CD4-positive, alpha-beta T cell (primary cell): Measurements from ENCODE around the gene AMACR. TPM values are rescaled to one million over a fixed set of nuclear protein-coding genes. Genes with fewer than 3 reads are reported as not detected.

Experiments
- ATAC-seq: fragments of 200-7000 bp; cut with Tn5 transposase; one replicate; pipeline ENCODE4 v1.10.0; 2022; ENCODE audit warnings: mild to moderate bottlenecking; ENCODE audit not compliant: poor library complexity
- CTCF ChIA-PET: fragments of 350-600 bp; sonication (Branson Sonifier 250); formaldehyde crosslinking; loops from one replicate; lab custom pipeline; 2021; ENCODE audit warnings: antibody characterized with exemption, inconsistent platforms; lab: Charles Lee
- POLR2A ChIA-PET: fragments of 350-600 bp; sonication (Branson Sonifier 250); formaldehyde crosslinking; loops from one replicate; lab custom pipeline; 2021; ENCODE audit warnings: antibody characterized with exemption, inconsistent platforms; lab: Charles Lee
- DNase-seq, 14 experiments: peaks; one replicate each; pipeline ENCODE4 v3.0.0-alpha.2; 2013 to 2020; ENCODE audit warnings: mixed read lengths in 2 of 14
- H3K27ac ChIP-seq, 2 donors: one replicate each; pipeline versions ENCODE4 v1.5.1 to v1.7.0; 2013; ENCODE audit warnings: low read length in 2 of 2, low read depth in 1 of 2, mild to moderate bottlenecking in 1 of 2
- H3K27me3 ChIP-seq, 2 experiments: 1 replicate in 1 of 2; 2 replicates in 1 of 2; pipeline versions ENCODE4 v1.6.1 to v1.7.0; 2013; ENCODE audit warnings: low read length in 2 of 2, control low read depth in 1 of 2, mild to moderate bottlenecking in 1 of 2, moderate library complexity in 1 of 2; ENCODE audit not compliant: insufficient read depth in 2 of 2, control insufficient read depth in 1 of 2
- H3K36me3 ChIP-seq: one replicate; pipeline ENCODE4 v1.6.1; 2013; ENCODE audit warnings: low read length, control low read depth; ENCODE audit not compliant: insufficient read depth
- H3K4me1 ChIP-seq: one replicate; pipeline ENCODE4 v1.6.1; 2013; ENCODE audit warnings: low read length, control low read depth; ENCODE audit not compliant: insufficient read depth
- H3K4me3 ChIP-seq: one replicate; pipeline ENCODE4 v1.5.1; 2013; ENCODE audit warnings: mild to moderate bottlenecking, low read length, moderate library complexity
- H3K9me3 ChIP-seq, 2 experiments: 1 replicate in 1 of 2; 2 replicates in 1 of 2; pipeline versions ENCODE4 v1.6.1 to v1.7.0; 2013; ENCODE audit warnings: low read length in 2 of 2, mild to moderate bottlenecking in 2 of 2, control low read depth in 1 of 2, moderate library complexity in 1 of 2; ENCODE audit not compliant: control insufficient read depth in 1 of 2, insufficient read depth in 1 of 2
- H3K27ac Mint-ChIP-seq: one replicate; pipeline ENCODE4 v1.8.0; 2020; ENCODE audit warnings: mixed read lengths
- H3K27me3 Mint-ChIP-seq: one replicate; pipeline ENCODE4 v1.8.0; 2021; ENCODE audit warnings: mixed read lengths
- H3K36me3 Mint-ChIP-seq: one replicate; pipeline ENCODE4 v1.8.0; 2021; ENCODE audit warnings: low read depth, mixed read lengths
- H3K4me1 Mint-ChIP-seq: one replicate; pipeline ENCODE4 v1.8.0; 2021; ENCODE audit warnings: low read depth, mixed read lengths
- H3K4me3 Mint-ChIP-seq: one replicate; pipeline ENCODE4 v1.8.0; 2020; ENCODE audit warnings: mild to moderate bottlenecking, mixed read lengths
- H3K9me3 Mint-ChIP-seq: one replicate; pipeline ENCODE4 v1.8.0; 2020; ENCODE audit warnings: mixed read lengths
- CTCF ChIP-seq: fragments of 200-600 bp; IDR thresholded peaks from one replicate; pipeline ENCODE4 v1.8.0; 2022; ENCODE audit warnings: antibody characterized with exemption, mild to moderate bottlenecking
- intact Hi-C, 2 experiments: fragments of 100-400 bp; cut with DNase I in 1 of 2; cut with micrococcal nuclease in 1 of 2; formaldehyde crosslinking; loops; one replicate each; pipeline versions ENCODE4 v1.15.1 to v1.9.0; 2023 to 2025; cut with DNase I, micrococcal nuclease
- total RNA-seq, 174 experiments: library from RNA in 2 of 174; stranded (reverse) in 2 of 174; gene quantifications; one replicate each; pipeline ENCODE4 v1.2.3 and lab custom pipeline; 2021 to 2026

AMACR gene
- total RNA-seq, 2 experiments from 2014 or later: 1.3 to 1.4 TPM

GRCh38 chr5:34017254-34017653, 9.4 kb upstream of the AMACR start:
- Histone ChIP-seq H3K36me3 (peaks cover 10% of the 10 kb centered on the region), H3K4me1 (peaks cover 3% of the 10 kb centered on the region), H3K9me3 (no peaks in the 10 kb centered on the region), H3K27me3 (no peaks in the 10 kb centered on the region), H3K4me3 (no peak overlapping the region), H3K27ac (no peak overlapping the region)
- Mint-ChIP-seq H3K27me3 (no peaks in the 10 kb centered on the region), H3K9me3 (no peaks in the 10 kb centered on the region), H3K4me3 (no peak overlapping the region), H3K4me1 (peaks cover 15% of the 10 kb centered on the region), H3K27ac (no peak overlapping the region), H3K36me3 (peaks cover 29% of the 10 kb centered on the region)
- ChIA-PET POLR2A (interaction anchor here (1.3 kb wide), 1 partner anchor 9 kb away, joined by 4 read pairs; no protein-coding TSS in a partner anchor), CTCF (no interaction called here)
- ATAC-seq (no peak), DNase-seq (no peak)
- intact Hi-C loops: no loop called here
- no peak for TF ChIP-seq CTCF

DNA sequence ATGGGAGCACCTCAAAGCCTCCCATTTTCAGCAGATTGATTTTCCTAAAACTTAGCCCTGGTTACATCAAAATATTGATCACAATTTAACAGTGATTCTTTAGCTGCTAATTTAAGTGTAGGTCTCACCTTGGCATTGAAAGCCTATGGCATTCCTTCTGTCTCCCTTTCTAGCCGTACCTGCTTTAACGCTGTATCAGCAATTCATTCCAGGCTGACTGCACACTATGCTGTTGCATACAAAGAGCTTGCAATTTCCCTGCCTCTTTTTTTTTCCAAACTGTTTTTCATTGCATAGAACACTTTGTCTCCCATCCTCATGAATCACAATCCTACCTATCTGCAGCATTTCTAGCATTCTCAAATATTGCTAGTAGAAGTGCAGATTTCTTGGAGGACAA, 8.9 kb upstream of the AMACR start:
- DNase-seq (no peak), ATAC-seq (no peak)
- Histone ChIP-seq H3K9me3 (no peaks in the 10 kb centered on the region), H3K36me3 (peaks cover 10% of the 10 kb centered on the region), H3K4me1 (no peaks in the 10 kb centered on the region), H3K27ac (no peak overlapping the region), H3K4me3 (no peak overlapping the region), H3K27me3 (no peaks in the 10 kb centered on the region)
- H3K4me3 Mint-ChIP-seq: no peak overlapping the region
- H3K9me3 Mint-ChIP-seq: no peaks in the 10 kb centered on the region
- ChIA-PET CTCF (no interaction called here), POLR2A (interaction anchor here (1.3 kb wide), 1 partner anchor 8 kb away, joined by 4 read pairs; no protein-coding TSS in a partner anchor)
- intact Hi-C loops: no loop called here
- H3K27me3 Mint-ChIP-seq: no peaks in the 10 kb centered on the region
- H3K4me1 Mint-ChIP-seq: peaks cover 10% of the 10 kb centered on the region
- no peak overlapping the region for H3K27ac Mint-ChIP-seq
- peaks cover 24% of the 10 kb centered on the region for H3K36me3 Mint-ChIP-seq
- no peak for TF ChIP-seq CTCF

DNA sequence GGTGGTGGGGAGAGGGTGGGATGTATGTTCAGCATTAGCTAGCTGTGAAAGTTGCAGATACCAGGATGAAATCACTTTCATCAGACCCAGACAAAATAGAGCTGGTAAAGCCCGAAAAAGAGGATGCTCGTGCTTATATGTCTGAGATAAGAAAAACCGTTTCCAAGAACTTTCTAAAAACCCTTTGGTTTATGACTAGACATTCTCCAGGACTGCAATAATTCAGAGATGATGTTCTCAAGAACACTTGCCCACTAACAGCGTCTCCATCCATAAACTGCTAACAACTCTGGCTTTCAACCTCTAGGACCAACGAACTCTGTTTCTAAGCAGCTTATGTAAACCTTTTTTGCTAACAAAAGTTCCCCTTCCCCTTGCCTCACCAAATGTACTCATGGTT, 8.4 kb upstream of the AMACR start:
- H3K36me3 Mint-ChIP-seq: peaks cover 20% of the 10 kb centered on the region
- no peaks in the 10 kb centered on the region for H3K9me3 Mint-ChIP-seq
- peaks cover 4% of the 10 kb centered on the region for H3K4me1 Mint-ChIP-seq
- H3K27me3 Mint-ChIP-seq: no peaks in the 10 kb centered on the region
- CTCF ChIA-PET: no interaction called here
- intact Hi-C loops: no loop called here
- Histone ChIP-seq H3K9me3 (no peaks in the 10 kb centered on the region), H3K4me1 (no peaks in the 10 kb centered on the region), H3K27me3 (no peaks in the 10 kb centered on the region), H3K27ac (no peak overlapping the region), H3K36me3 (peaks cover 10% of the 10 kb centered on the region), H3K4me3 (no peak overlapping the region)
- no peak overlapping the region for H3K4me3 Mint-ChIP-seq
- no peak for TF ChIP-seq CTCF
- POLR2A ChIA-PET: interaction anchor here (1.3 kb wide), 1 partner anchor 8 kb away, joined by 4 read pairs; no protein-coding TSS in a partner anchor
- no peak overlapping the region for H3K27ac Mint-ChIP-seq
- no peak for DNase-seq
- ATAC-seq: no peak
